Measurements from ENCODE around the gene SND1.

Gene SND1

DNA sequence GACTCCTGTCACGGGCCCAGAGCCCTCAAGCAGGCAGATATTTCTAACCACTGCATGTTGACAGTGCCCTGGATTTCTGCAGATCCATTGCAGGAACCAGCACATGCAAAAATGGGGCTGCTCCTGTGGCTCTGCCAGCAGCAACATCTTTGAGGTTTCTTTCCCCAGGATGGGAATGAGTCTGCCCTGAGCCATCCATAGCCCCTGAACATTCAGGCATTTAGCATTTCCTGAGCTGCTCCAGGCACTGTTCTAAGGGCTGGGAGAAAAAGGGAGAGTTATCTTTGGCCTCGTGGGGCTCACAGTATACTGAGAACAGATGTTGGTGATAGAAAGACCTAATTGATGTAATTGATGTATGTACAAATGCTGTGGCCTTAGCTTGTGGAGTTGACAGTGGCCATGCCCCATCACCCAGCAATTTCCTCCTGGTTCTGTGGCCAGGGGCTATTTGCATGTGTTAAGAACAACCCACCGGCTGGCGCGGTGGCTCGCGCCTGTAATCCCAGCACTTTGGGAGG, 445.3 kb downstream of the SND1 start:
- TF ChIP-seq TCF12 (IDR thresholded peaks at IDR 0.05; ENCODE audit: low read depth) (no peak), EGR1 (IDR thresholded peaks at IDR 0.05) (no peak), CEBPB (IDR thresholded peaks at IDR 0.05) (no peak), TAF1 (IDR thresholded peaks at IDR 0.05; ENCODE audit: low read depth) (no peak)
- TF ChIP-seq, protein P1, sequence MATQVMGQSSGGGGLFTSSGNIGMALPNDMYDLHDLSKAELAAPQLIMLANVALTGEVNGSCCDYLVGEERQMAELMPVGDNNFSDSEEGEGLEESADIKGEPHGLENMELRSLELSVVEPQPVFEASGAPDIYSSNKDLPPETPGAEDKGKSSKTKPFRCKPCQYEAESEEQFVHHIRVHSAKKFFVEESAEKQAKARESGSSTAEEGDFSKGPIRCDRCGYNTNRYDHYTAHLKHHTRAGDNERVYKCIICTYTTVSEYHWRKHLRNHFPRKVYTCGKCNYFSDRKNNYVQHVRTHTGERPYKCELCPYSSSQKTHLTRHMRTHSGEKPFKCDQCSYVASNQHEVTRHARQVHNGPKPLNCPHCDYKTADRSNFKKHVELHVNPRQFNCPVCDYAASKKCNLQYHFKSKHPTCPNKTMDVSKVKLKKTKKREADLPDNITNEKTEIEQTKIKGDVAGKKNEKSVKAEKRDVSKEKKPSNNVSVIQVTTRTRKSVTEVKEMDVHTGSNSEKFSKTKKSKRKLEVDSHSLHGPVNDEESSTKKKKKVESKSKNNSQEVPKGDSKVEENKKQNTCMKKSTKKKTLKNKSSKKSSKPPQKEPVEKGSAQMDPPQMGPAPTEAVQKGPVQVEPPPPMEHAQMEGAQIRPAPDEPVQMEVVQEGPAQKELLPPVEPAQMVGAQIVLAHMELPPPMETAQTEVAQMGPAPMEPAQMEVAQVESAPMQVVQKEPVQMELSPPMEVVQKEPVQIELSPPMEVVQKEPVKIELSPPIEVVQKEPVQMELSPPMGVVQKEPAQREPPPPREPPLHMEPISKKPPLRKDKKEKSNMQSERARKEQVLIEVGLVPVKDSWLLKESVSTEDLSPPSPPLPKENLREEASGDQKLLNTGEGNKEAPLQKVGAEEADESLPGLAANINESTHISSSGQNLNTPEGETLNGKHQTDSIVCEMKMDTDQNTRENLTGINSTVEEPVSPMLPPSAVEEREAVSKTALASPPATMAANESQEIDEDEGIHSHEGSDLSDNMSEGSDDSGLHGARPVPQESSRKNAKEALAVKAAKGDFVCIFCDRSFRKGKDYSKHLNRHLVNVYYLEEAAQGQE (IDR thresholded peaks at IDR 0.05; ENCODE audit: low read depth): no peak

DNA sequence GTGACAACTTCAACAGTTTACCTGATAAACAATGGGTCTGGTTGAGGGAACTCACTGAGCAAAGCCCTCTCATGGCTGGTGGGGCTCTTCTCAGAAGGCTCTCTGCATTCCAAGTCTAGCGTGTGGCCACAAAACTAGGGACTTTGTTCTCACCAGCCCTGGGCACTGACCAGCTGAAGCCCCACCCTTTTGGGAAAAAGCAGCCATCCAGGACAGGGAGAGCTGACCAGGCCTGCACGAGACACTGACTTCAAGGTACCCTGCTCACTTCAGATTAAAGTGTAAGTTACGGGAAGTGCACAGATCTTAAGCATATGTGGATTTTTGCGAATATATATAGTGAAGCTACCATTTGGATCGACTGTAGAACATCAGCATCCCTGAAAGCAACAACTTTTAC, 446.6 kb downstream of the SND1 start:
- TF ChIP-seq YY1 (IDR thresholded peaks at IDR 0.05; ENCODE audit: low read depth): no peak

DNA sequence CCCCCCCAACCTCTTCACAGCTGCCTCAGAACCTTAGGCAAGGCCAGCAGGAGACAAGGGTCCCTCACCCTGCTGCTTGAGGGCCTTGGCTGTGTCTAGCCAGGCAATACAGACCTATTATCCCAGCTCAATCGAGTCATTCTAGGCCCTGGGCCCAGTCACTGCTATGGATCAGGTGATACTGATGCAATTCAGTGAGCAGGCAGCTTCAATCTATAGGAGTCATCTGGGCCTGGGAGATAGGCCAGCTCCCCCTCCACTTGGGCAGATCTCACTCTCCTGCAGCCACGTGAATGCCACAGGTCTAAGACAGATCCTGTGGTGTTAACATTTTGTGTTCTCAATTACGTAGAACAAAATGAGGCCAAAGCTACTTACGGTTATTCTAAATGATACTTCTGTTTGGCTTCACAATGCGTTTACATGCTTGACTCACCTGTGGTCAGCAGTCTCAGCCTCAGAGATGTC, 447.2 kb downstream of the SND1 start:
- no peak for TF ChIP-seq YY1 (IDR thresholded peaks at IDR 0.05; ENCODE audit: low read depth)
- TF ChIP-seq FOXM1 (IDR thresholded peaks at IDR 0.05; ENCODE audit: borderline replicate concordance, low read depth): no peak

DNA sequence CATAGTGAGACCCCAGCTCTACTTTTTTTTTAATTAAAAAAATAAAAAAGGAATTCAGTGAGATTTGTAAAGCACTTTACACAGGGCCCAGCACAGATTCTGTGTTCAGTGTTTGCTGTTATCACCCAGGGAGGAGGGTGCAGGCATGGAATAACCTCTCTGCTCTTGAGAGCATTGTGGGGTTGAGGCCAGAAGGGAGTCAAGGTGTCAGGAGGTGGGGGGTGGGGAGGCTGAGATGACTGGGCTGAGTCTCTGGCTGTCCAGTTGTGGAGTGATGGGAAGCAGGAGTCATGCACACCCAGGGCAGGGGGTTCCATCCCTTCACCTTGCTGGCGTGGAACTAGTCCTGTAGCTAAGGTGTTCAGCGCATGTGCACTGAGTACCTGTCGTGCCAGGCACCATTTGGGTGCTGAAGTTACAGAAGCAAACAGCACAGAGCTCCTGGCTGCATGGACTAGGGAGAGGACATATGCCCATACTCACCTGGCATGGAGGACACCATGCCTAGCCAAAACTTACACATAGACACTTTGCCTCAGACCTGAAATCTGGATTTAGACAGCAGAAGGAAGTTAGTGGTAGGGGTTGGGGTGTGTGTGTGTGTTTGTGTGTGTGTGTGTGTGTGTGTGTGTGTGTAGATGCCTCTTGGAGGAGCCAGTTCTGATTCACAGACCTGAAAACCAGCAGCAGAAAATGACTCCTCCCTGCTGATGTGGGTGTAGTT, 448.4 kb downstream of the SND1 start:
- TF ChIP-seq, protein P2, sequence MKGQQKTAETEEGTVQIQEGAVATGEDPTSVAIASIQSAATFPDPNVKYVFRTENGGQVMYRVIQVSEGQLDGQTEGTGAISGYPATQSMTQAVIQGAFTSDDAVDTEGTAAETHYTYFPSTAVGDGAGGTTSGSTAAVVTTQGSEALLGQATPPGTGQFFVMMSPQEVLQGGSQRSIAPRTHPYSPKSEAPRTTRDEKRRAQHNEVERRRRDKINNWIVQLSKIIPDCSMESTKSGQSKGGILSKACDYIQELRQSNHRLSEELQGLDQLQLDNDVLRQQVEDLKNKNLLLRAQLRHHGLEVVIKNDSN (IDR thresholded peaks at IDR 0.05): no peak
- TF ChIP-seq RAD21 (IDR thresholded peaks at IDR 0.05; ENCODE audit: low read depth) (no peak), CEBPB (IDR thresholded peaks at IDR 0.05) (no peak), YY1 (IDR thresholded peaks at IDR 0.05; ENCODE audit: low read depth) (no peak), TCF12 (IDR thresholded peaks at IDR 0.05; ENCODE audit: low read depth) (no peak), EP300 (IDR thresholded peaks at IDR 0.05; ENCODE audit: borderline replicate concordance) (no peak), CREB1 (IDR thresholded peaks at IDR 0.05; ENCODE audit: low read depth) (no peak), TAF1 (IDR thresholded peaks at IDR 0.05; ENCODE audit: low read depth) (no peak), FOXM1 (IDR thresholded peaks at IDR 0.05; ENCODE audit: borderline replicate concordance, low read depth) (no peak)
- TF ChIP-seq, protein P1 (IDR thresholded peaks at IDR 0.05; ENCODE audit: low read depth): no peak
- TF ChIP-seq, protein P3, sequence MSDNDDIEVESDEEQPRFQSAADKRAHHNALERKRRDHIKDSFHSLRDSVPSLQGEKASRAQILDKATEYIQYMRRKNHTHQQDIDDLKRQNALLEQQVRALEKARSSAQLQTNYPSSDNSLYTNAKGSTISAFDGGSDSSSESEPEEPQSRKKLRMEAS (IDR thresholded peaks at IDR 0.05): no peak

DNA sequence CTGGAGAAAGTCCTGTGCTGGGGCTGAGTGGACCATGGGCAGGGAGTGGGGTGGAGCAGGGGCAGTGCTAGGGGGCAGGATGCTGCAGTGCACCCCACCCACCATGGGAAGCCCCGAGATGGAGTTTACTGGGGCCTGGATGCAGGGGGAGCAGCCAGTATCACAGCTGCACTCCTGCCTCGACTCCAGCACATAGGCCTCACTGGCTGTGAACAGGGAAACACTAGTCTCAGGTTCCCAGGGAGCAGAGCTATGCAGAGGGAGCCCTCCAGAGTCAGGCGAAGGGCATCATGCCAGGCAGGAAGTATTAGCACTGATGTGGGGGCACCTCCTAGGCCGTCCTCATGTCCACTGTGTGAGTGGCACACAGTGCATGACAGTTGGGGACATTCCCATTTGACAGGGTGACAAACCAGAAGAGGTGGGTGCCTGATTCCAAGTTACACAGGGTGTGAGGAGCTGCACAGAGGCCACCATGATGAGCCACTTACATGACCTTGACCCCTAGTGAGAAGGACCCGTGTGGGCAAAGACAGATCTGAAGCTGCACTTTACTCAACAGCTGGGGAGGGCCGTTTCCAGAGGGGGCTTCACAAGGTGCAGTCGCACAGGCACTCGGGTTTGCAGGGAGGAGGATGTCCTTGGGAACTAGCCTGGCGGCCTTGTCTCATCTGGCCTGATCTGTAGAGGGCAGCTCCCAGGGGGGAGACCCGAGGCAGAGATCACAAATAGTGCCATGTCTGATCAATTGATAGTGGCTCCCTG, 449.1 kb downstream of the SND1 start:
- TF ChIP-seq TEAD4 (IDR thresholded peaks at IDR 0.05): no peak
- no peak for TF ChIP-seq CREB1 (IDR thresholded peaks at IDR 0.05; ENCODE audit: low read depth)
- no peak for TF ChIP-seq TCF12 (IDR thresholded peaks at IDR 0.05; ENCODE audit: low read depth)
- TF ChIP-seq ZBTB7A (IDR thresholded peaks at IDR 0.05; ENCODE audit: low read depth): no peak
- no peak for TF ChIP-seq YY1 (IDR thresholded peaks at IDR 0.05; ENCODE audit: low read depth)

DNA sequence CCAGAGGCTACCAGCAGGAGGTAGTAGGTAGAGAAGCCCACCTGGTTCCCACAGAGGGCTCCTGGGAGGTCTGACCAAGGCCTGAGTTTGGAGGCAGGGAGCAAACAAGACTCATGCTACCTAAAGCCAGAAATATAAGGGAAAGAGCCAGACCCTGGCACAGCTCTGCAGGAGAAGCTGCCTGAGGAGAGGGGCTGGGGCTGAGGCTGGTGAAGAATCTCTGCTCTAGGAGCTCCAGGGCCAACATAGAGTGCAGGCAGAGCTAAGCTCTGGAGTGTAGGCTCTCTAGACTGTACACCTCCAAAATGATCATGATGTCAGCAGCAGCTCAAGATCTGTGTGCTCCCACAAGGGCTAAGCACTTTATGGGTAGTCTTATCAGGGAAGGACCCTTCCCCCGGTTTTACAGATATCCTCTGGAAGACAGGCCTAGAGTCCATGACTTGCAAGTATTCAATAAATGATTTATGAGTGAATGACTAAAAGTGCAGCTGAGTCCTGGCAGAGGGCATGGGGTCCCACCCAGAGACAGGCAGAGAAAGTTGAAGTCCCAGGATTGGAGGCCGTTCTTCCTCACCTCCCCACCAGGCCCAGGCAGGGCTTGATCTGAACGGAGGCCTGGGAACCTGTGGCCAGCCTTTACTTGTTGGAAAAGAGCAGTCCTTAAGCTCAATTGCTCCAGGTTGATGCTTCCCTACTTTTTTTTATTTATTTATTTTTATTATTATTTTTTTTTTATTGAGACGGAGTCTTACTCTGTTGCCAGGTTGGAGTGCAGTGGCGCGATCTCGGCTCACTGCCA, 450.7 kb downstream of the SND1 start:
- TF ChIP-seq TEAD4 (IDR thresholded peaks at IDR 0.05) (no peak), CREB1 (IDR thresholded peaks at IDR 0.05; ENCODE audit: low read depth) (no peak), YY1 (IDR thresholded peaks at IDR 0.05; ENCODE audit: low read depth) (no peak), CEBPB (IDR thresholded peaks at IDR 0.05) (no peak), FOXM1 (IDR thresholded peaks at IDR 0.05; ENCODE audit: borderline replicate concordance, low read depth) (no peak), RAD21 (IDR thresholded peaks at IDR 0.05; ENCODE audit: low read depth) (no peak), EP300 (IDR thresholded peaks at IDR 0.05; ENCODE audit: borderline replicate concordance) (no peak), ZBTB7A (IDR thresholded peaks at IDR 0.05; ENCODE audit: low read depth) (no peak), TCF12 (IDR thresholded peaks at IDR 0.05; ENCODE audit: low read depth) (no peak)
- TF ChIP-seq, protein P3 (IDR thresholded peaks at IDR 0.05): no peak
- TF ChIP-seq, protein P1 (IDR thresholded peaks at IDR 0.05; ENCODE audit: low read depth): no peak
- TF ChIP-seq, protein P2 (IDR thresholded peaks at IDR 0.05): no peak

Measured in Ishikawa (cell line).